ENCODE results near the gene ADSL. TPM values are rescaled to one million over a fixed set of nuclear protein-coding genes. Genes with fewer than 3 reads are reported as not detected.

ADSL gene
- 142 and 153 TPM in 2 replicates for total RNA-seq

- peak; percentile 57 for DNase-seq (ENCODE audit: low read depth)
- peak within 1 kb of the TSS; percentile 90 for H3K4me3 ChIP-seq (ENCODE audit: low read depth, low read length)
- no peaks in the 10 kb centered on the region for H3K27me3 ChIP-seq (ENCODE audit: control insufficient read depth, insufficient read depth, low read length)
- no peaks in the 10 kb centered on the region for H3K36me3 ChIP-seq (ENCODE audit: control insufficient read depth, insufficient read depth, low read length)
- no peak for TF ChIP-seq CTCF (IDR thresholded peaks at IDR 0.05; ENCODE audit: insufficient read depth, low read length, poor library complexity, severe bottlenecking)
Measured at GRCh38 chr22:40346185-40347118, at the start of gene ADSL. TSS of gene ADSL (plus strand) at chr22:40346500. CDS start at chr22:40346559, 59 bp downstream.

GRCh38 chr22:40300316-40300715, 46.0 kb upstream of the ADSL start:
- Histone ChIP-seq H3K36me3 (ENCODE audit: control insufficient read depth, insufficient read depth, low read length) (peaks cover 2% of the 10 kb centered on the region), H3K4me3 (ENCODE audit: low read depth, low read length) (no peak overlapping the region), H3K27me3 (ENCODE audit: control insufficient read depth, insufficient read depth, low read length) (no peaks in the 10 kb centered on the region)
- no peak for DNase-seq (ENCODE audit: low read depth)
- TF ChIP-seq CTCF (IDR thresholded peaks at IDR 0.05; ENCODE audit: insufficient read depth, low read length, poor library complexity, severe bottlenecking) = no peak

GRCh38 chr22:40300884-40301672, 45.2 kb upstream of the ADSL start:
- no peak for TF ChIP-seq CTCF (IDR thresholded peaks at IDR 0.05; ENCODE audit: insufficient read depth, low read length, poor library complexity, severe bottlenecking)
- Histone ChIP-seq H3K4me3 (ENCODE audit: low read depth, low read length) (no peak overlapping the region), H3K36me3 (ENCODE audit: control insufficient read depth, insufficient read depth, low read length) (peaks cover 2% of the 10 kb centered on the region), H3K27me3 (ENCODE audit: control insufficient read depth, insufficient read depth, low read length) (no peaks in the 10 kb centered on the region)
- no peak for DNase-seq (ENCODE audit: low read depth)

- Histone ChIP-seq H3K4me3 (ENCODE audit: low read depth, low read length) (no peak overlapping the region), H3K27me3 (ENCODE audit: control insufficient read depth, insufficient read depth, low read length) (no peaks in the 10 kb centered on the region), H3K36me3 (ENCODE audit: control insufficient read depth, insufficient read depth, low read length) (peaks cover 2% of the 10 kb centered on the region)
- no peak for DNase-seq (ENCODE audit: low read depth)
- no peak for TF ChIP-seq CTCF (IDR thresholded peaks at IDR 0.05; ENCODE audit: insufficient read depth, low read length, poor library complexity, severe bottlenecking)
Measured at GRCh38 chr22:40302149-40302548, 44.2 kb upstream of the ADSL start.

- H3K36me3 ChIP-seq (ENCODE audit: control insufficient read depth, insufficient read depth, low read length) = peaks cover 4% of the 10 kb centered on the region
- H3K4me3 ChIP-seq (ENCODE audit: low read depth, low read length) = no peak overlapping the region
- DNase-seq (ENCODE audit: low read depth) = no peak
- H3K27me3 ChIP-seq (ENCODE audit: control insufficient read depth, insufficient read depth, low read length) = no peaks in the 10 kb centered on the region
- TF ChIP-seq CTCF (IDR thresholded peaks at IDR 0.05; ENCODE audit: insufficient read depth, low read length, poor library complexity, severe bottlenecking) = no peak
Measured at GRCh38 chr22:40305625-40306024, 40.7 kb upstream of the ADSL start.

All from kidney epithelial cell (primary cell).